Activated CD4-positive, alpha-beta T cell treated with anti-CD3 and anti-CD28 coated beads, Interleukin-2, Interleukin-6, amounts not matched to agents 100 ng/mL and 50 ng/mL, durations not matched to agents 16 hours and 8 hours (primary cell): ENCODE results near the gene INPP5D.

ENCODE experiments used
- DNase-seq: peaks from one replicate; pipeline ENCODE4 v3.0.0-alpha.2; 2020

INPP5D gene

GRCh38 chr2:233250985-233251305 lies 190.8 kb downstream of the INPP5D start:
- DNase-seq = no peak

GRCh38 chr2:233251306-233252116 lies 191.4 kb downstream of the INPP5D start, which contains the start of gene ATG16L1:
Gene ATG16L1 (plus strand): TSS chr2:233251673. CDS start chr2:233251828, 155 bp downstream.
- DNase-seq = peak; percentile 97

GRCh38 chr2:233252227-233252626 lies 192.1 kb downstream of the INPP5D start:
- DNase-seq = no peak

GRCh38 chr2:233255151-233255550 lies 195.0 kb downstream of the INPP5D start:
- no peak for DNase-seq

GRCh38 chr2:233256048-233256447 lies 195.9 kb downstream of the INPP5D start:
- DNase-seq = no peak
